Ovary (tissue), 3 donors: ENCODE data around the gene LPCAT3.
A peak's percentile ranks its signal among the peaks of the same experiment; 100 is the strongest.

Experiments used
- CTCF ChIP-seq, 3 donors: fragments of 450-650 bp in 2 of 3; fragments of 200-600 bp in 1 of 3; IDR thresholded peaks; one replicate each; pipeline versions ENCODE4 v1.5.1 to v1.8.0; 2016 to 2022; ENCODE audit warnings: antibody characterized with exemption in 3 of 3, mild to moderate bottlenecking in 1 of 3
- POLR2A ChIP-seq: fragments of 450-650 bp; IDR thresholded peaks from one replicate; pipeline ENCODE4 v1.6.1; 2017; ENCODE audit warnings: antibody characterized with exemption, mild to moderate bottlenecking, moderate library complexity
- donor health status: DM: no; HTN: no; CAD: no.

- TF ChIP-seq CTCF (IDR thresholded peaks at IDR 0.05) (no peak), POLR2A (peak; percentile 31)
Measured at GRCh38 chr12:6928703-6929407, 89.4 kb downstream of the LPCAT3 start.
